ENCODE data around the gene TAMALIN.
A peak's percentile ranks its signal among the peaks of the same experiment; 100 is the strongest.

TAMALIN gene

GRCh38 chr12:52014567-52015530, 8.1 kb downstream of the TAMALIN start:
- no peak for DNase-seq (ENCODE audit: low spot score)

DNA sequence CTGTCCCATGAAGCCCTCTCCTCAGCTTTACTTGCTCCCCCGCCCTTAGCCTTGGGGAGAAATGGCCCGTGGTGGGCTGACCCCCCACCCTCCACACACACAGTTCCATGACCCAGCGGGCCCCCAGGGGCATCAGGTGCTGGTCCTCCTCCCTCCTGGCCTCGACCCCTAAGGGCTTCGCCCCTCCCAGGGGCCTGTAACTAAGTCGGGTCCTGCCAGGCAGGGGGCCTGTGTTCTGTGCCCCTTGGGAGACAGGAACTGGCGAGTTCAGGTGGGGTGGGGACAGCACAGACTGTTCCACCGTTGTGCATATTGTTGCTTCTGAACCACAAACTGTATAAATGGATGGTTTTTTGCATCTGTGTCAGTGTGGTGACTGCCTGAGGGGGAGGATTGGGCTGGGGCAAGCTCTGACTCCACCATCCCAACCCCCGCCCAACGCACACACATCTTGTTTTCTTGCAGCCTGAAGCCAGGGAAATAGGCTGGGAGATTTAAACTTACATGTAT, 8.8 kb downstream of the TAMALIN start:
- no peak for DNase-seq (ENCODE audit: low spot score)

DNA sequence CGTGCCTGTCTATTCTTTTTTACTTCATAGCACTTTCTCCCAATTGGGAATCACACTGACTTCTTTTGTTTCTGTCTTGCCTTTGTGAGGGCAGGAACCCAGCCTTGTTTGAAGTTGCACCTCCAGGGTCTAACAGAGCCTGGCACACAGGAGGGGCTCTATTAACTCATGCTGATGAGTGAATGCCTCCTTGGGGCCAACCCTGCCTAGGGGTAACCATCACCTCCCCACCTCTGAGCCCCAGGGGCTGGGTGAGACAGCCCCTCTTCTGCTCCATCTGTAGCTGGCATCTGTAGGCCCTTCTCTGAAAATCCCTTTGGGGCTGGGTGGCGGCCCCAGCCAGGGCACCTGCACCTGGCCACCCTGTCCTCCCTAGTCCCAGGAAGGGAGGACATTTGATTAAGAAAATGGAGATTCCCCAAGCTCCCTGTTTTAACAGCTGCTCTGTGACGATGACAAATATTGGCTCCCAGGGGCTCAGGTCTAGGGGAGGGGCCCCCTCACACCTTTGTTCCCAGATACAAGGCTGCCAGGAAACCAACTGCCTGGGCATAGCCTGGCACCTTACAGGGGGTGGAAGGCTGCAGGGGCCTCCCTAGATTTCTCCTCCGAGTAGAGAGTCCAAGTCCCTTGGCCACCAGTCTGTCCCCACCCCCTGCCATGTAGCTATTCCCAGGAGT, 11.8 kb downstream of the TAMALIN start:
- no peak for DNase-seq (ENCODE audit: low spot score)

- no peak for DNase-seq (ENCODE audit: low spot score)
Observed at GRCh38 chr12:52019113-52019770, 12.5 kb downstream of the TAMALIN start.

DNA sequence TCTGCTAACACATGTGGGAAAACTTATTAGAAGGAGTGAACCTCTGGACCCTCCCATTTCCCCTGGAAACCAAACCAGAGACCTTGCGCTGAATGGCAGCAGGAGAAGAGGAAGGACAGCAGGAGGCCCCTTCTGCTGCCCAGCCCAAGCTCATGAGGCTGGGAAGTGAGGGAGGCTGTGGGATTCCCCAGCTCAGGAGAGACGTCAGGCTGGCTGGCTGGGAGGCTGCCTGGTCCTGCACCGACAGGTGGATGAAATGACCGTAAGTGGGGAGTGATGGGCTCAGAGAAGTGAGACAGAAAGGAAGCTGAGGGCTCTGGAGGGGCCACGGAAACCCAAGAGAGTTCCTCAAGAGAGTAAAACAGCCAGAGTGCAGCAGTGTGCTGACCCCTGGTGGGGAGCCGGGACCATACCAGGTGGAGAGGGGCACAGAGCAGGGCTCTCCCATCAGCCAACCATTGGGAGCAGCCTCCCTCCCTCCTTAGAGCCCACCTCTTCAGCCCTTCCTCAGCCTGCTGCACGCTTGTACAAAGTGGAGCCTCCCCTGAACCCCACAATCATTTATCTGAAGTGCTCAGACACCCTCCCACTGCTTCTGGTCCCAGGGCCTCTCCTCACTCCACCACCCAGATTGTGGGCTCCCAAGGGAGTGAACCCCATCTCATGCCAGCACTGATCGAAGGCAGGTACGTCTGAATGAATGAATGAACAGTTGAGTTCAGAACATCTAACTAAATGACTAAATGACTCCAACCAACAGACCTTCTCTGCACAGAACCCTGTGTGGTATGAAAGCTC, 14.0 kb downstream of the TAMALIN start:
- no peak for DNase-seq (ENCODE audit: low spot score)

DNA sequence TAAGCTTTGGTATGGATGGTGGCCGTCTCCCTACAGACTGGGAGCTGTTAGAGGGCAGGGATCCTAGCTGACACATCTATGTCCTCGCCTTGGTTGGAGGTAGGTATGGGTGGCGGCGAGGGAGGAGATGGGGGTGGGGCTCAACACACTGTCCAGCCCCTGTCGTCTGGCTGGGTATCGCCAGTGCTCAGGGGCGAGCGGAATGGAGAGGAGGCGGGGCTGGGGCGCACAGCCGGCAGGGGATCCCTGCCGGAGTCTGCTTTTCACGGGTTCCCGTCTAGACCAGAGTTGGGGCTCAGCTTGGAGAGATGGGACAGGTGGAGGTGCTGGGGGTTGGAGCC, 16.1 kb downstream of the TAMALIN start:
- no peak for DNase-seq (ENCODE audit: low spot score)

- DNase-seq (ENCODE audit: low spot score): peak; percentile 85
Observed at GRCh38 chr12:52023182-52023975, 16.6 kb downstream of the TAMALIN start.

DNA sequence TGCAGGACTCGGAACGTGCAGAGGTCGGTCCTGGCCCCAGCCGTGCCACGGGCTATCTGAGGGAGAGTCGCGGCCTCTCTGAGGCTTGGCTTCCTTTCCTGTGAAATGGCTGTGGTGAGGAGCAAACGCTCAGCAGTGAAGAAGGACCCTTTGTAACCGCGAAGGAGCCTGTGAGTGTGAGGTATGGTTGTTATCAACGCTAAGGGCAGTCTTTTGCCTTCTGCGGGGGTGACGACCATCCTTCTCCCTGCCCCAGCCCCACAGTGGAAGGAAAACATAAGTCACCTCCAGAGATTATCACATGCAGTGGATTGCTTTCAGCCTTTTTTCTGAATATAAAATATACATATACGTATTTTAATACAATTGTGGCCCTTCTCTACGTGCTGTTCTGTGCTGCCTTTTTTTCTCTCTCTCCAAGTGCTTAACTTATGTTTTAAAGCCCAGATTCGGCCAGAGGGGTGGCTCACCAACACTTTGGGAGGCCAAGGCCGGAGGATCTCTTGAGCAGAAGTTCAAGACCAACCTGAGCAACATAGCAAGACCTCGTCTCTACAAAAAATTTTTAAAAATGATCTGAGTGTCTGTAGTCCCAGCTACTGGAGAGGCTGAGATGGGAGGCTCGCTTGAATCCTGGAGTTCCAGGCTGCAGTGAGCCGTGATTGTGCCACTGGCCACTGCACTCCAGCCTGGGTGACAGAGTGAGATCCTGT, 17.4 kb downstream of the TAMALIN start:
- no peak for DNase-seq (ENCODE audit: low spot score)

GRCh38 chr12:52024845-52025230, 18.1 kb downstream of the TAMALIN start:
- peak; percentile 40 for DNase-seq (ENCODE audit: low spot score)

- no peak for DNase-seq (ENCODE audit: low spot score)
Observed at GRCh38 chr12:52026263-52026662, 19.5 kb downstream of the TAMALIN start.

DNA sequence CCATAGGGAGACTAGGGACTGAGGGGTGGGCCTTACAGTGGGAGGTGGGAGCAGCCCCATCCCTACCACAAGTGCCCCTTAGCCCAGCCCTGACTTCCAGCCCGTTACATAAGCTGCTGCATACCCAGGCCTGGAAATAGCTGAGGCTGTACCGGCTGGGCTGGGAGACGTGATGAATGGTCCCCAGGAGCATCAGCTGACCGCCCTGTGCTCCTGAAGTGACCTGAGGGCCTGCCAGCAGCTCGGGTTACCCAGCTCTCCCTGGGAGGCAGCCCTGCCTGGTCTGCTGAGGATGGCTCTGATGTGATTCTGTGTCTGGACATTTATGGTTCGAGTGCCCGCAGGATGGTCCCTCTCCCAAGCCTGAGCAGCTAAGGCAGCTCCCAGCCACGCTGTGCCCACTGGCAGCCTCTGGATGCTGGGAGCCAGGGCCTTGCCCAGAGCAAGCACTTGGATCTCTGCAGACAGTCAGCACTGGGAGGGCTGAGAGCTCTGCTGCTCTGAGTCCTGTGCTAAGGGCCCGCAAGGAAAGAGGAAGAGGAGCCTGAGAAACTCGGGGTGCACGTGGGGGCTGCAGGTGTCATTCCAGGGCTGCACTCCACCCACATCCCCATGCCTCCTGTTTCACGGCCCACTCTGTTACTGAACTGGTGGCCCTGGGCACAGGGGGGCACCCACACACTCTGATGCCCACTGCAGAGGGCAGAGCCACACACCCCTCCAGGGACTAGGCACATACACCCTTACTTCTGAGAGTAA, 20.5 kb downstream of the TAMALIN start:
- no peak for DNase-seq (ENCODE audit: low spot score)

- no peak for DNase-seq (ENCODE audit: low spot score)
Observed at GRCh38 chr12:52029685-52030084, 22.9 kb downstream of the TAMALIN start.

- no peak for DNase-seq (ENCODE audit: low spot score)
Observed at GRCh38 chr12:52032446-52032803, 25.7 kb downstream of the TAMALIN start.

DNA sequence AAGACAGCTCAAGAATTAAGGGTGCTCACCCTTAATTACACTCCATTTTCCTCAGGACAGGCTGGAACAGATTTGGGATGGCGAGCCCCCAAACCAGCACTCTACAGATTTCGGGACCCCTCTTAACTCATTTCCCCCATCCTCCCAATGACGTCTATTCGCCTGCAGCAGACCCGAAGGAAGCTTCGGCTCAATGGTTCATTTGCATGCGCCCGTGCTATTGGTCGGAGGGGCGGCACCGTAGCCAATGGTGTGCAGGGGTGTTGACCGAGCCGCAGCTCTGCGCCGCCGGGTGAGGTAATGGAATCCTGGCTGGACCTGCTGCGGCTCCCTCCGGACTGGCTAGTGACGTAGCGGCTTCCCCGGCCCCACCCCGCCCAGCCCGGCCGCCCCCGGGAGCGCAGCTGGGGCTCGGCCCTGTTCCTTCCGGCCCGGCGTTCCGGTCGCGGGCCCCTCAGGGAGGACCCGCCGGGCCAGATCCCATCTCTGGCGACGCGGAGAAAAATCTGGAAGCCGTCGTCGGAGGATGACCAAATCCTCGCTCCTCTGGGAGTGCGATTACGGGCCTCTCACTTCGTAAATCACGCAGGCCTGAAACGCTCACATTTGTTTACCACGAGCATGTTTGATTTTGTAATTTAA, 26.2 kb downstream of the TAMALIN start:
- peak; percentile 75 for DNase-seq (ENCODE audit: low spot score)

- no peak for DNase-seq (ENCODE audit: low spot score)
Observed at GRCh38 chr12:52033446-52034140, 26.8 kb downstream of the TAMALIN start.

DNA sequence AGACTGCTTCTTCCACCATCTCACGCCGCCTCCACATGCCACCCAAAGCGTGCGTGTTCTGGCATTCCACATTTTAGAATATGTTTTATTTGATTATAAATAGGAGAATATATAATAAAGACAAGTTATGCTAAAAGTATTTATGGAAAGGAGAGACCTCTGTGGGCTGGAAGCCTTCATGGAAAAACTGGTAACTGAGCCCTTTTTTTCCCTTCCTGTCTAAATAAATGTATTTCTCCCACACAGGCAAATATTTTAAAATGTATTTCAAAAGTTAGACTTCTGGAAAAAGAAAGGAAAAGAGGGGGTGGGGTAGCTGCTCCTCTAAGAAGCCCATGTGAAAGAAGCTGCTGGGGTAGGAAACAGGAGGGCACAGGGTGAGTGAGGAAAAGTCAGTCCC, 28.4 kb downstream of the TAMALIN start:
- no peak for DNase-seq (ENCODE audit: low spot score)

DNA sequence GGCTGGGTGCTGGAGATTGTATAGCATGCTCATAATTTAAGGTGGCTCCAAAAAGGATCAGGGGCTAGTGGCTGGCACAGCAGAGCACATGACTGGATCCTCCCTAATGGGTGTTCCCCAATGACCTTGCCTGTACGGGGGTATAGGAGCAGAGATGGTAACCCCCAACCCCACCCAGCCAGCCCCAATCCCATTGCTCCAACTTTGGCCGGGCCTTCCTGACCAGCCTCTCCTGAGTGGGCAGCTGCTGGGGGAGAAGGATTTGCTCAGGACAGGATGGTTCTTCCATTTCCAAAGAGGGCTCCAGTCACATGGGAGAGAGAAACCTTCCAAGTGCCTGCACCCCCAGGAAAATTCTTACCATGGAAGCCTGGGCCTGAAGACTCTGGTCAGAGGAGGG, 29.2 kb downstream of the TAMALIN start:
- no peak for DNase-seq (ENCODE audit: low spot score)

DNA sequence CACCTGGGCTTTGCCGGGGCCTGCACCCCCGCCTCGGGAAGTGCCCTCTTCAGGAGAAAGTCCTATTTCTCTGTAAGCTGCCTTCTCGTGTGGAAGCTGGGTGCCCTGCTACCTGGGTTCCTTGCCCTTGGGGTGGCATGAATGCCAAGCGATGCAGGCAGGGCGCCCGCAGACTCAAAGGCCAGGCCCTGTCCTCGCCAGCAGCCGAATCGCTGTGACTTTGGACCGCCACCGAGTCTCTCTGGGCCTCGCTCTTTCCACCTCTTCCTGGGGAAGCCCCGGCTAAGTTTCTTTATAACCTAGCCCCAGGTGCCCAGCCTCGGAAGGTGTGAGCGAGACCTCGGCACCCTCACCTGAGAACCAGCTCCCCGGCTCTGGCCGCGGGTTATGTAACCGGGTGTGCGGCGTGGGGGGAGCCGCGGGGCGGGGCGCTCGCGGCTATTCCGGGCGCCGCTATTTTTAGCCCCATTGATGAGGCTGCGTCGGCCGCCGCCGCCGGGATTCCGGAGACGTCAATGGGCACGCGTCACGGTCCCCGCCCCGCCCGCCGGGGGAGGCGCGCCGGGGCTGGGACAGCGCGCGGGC, 29.9 kb downstream of the TAMALIN start:
- DNase-seq (ENCODE audit: low spot score): no peak
